Endothelial cell of umbilical vein (primary cell): ENCODE measurements around the gene WDR55. TPM values are rescaled to one million over a fixed set of nuclear protein-coding genes. Genes with fewer than 3 reads are reported as not detected.

Experiments
- BruUV-seq: library from RNA; stranded (reverse); fragments of 400-500 nt; replicated peaks from 2 replicates; lab custom pipeline; 2021; lab: Mats Ljungman, UMichigan
- CTCF ChIA-PET: fragments of 300-600, 350-600 bp; sonication (Branson Sonifier 250); formaldehyde crosslinking; loops from one replicate; lab custom pipeline; 2021; ENCODE audit warnings: antibody characterized with exemption, inconsistent platforms; lab: Charles Lee
- POLR2A ChIA-PET: fragments of 300-600, 350-600 bp; sonication (Branson Sonifier 250); formaldehyde crosslinking; loops from one replicate; lab custom pipeline; 2021; ENCODE audit warnings: antibody characterized with exemption, inconsistent platforms; lab: Charles Lee
- DNase-seq: peaks from one replicate; pipeline ENCODE4 v3.0.0-alpha.2; 2011; ENCODE audit warnings: low read depth, low spot score
- FAIRE-seq: peaks from 2 replicates; lab custom pipeline; 2011; peaks lifted over from hg19 to GRCh38; lab: Jason Lieb, UNC
- H2AFZ ChIP-seq: 2 replicates; pipeline ENCODE4 v1.6.0; 2012; ENCODE audit warnings: low read depth, low read length, control low read depth, inconsistent platforms
- H3K27ac ChIP-seq: 2 replicates; pipeline ENCODE4 v1.5.1; 2011; ENCODE audit warnings: low read depth, mild to moderate bottlenecking, control low read depth, low read length, moderate library complexity; ENCODE audit not compliant: insufficient read depth
- H3K27me3 ChIP-seq, 2 experiments: 2 replicates each; pipeline versions ENCODE4 v1.6.0 to v1.6.1; 2011; ENCODE audit warnings: low read length in 2 of 2, mixed read lengths in 1 of 2; ENCODE audit not compliant: control insufficient read depth in 2 of 2, insufficient read depth in 2 of 2
- H3K36me3 ChIP-seq, 2 experiments: 2 replicates in 1 of 2; 3 replicates in 1 of 2; pipeline ENCODE4 v1.5.1; 2011; ENCODE audit warnings: low read length in 2 of 2, mild to moderate bottlenecking in 1 of 2, moderate library complexity in 1 of 2; ENCODE audit not compliant: control insufficient read depth in 2 of 2, insufficient read depth in 2 of 2; ENCODE audit errors: extremely low read depth in 1 of 2
- H3K4me1 ChIP-seq: 3 replicates; pipeline ENCODE4 v1.5.1; 2011; ENCODE audit warnings: mild to moderate bottlenecking, low read length; ENCODE audit not compliant: control insufficient read depth, insufficient read depth; ENCODE audit errors: extremely low read depth
- H3K4me2 ChIP-seq: 2 replicates; pipeline ENCODE4 v1.6.1; 2011; ENCODE audit warnings: low read length, control low read depth, mixed read lengths; ENCODE audit not compliant: insufficient read depth
- H3K4me3 ChIP-seq, 3 experiments: fragments of 200-600 bp in 1 of 3; sonication (generic), shearing (Covaris generic) in 1 of 3; replicated peaks in 1 of 3; 2 replicates each; pipeline ENCODE4 v1.5.1; 2011 to 2016; ENCODE audit warnings: control low read depth in 3 of 3, low read length in 3 of 3, mild to moderate bottlenecking in 2 of 3, inconsistent platforms in 1 of 3, low read depth in 1 of 3, moderate library complexity in 1 of 3; ENCODE audit not compliant: insufficient read depth in 1 of 3
- H3K79me2 ChIP-seq: 2 replicates; pipeline ENCODE4 v1.6.0; 2012; ENCODE audit warnings: low read length, inconsistent platforms; ENCODE audit not compliant: control insufficient read depth, insufficient read depth
- H3K9ac ChIP-seq: replicated peaks from 2 replicates; pipeline ENCODE3; 2011; ENCODE audit warnings: low read length, control low read depth; ENCODE audit not compliant: insufficient read depth; ENCODE audit errors: extremely low read depth
- H3K9me1 ChIP-seq: replicated peaks from 3 replicates; pipeline ENCODE4 v1.6.0; 2011; ENCODE audit warnings: mild to moderate bottlenecking, low read length; ENCODE audit not compliant: control insufficient read depth, insufficient read depth; ENCODE audit errors: extremely low read depth
- H3K9me3 ChIP-seq: replicated peaks from 2 replicates; pipeline ENCODE4 v1.5.1; 2012; ENCODE audit warnings: low read length, inconsistent platforms; ENCODE audit not compliant: control insufficient read depth, insufficient read depth
- H4K20me1 ChIP-seq: replicated peaks from 2 replicates; pipeline ENCODE3; 2011; ENCODE audit warnings: mild to moderate bottlenecking, low read length; ENCODE audit not compliant: control insufficient read depth, insufficient read depth; ENCODE audit errors: extremely low read depth
- EZH2 ChIP-seq: IDR thresholded peaks from 2 replicates; pipeline ENCODE4 v1.6.1; 2012; ENCODE audit warnings: borderline replicate concordance, low read depth, mild to moderate bottlenecking, moderate library complexity, low read length, inconsistent platforms; ENCODE audit not compliant: severe bottlenecking
- FOS ChIP-seq: IDR thresholded peaks from 2 replicates; pipeline ENCODE4 v1.6.1; 2011; ENCODE audit warnings: mild to moderate bottlenecking, low read length, moderate library complexity, borderline replicate concordance; ENCODE audit not compliant: insufficient read depth
- GATA2 ChIP-seq: IDR thresholded peaks from 2 replicates; pipeline ENCODE4 v1.7.0; 2011; ENCODE audit warnings: low read depth, mild to moderate bottlenecking, moderate library complexity, mixed read lengths, low read length; ENCODE audit not compliant: insufficient read length, insufficient read depth
- MYC ChIP-seq: IDR thresholded peaks from one replicate; pipeline ENCODE4 v1.6.1; 2011; ENCODE audit warnings: mild to moderate bottlenecking, low read depth, low read length
- POLR2A ChIP-seq: IDR thresholded peaks from 2 replicates; pipeline ENCODE4 v1.6.1; 2012; ENCODE audit warnings: low read depth, mild to moderate bottlenecking, control low read depth, low read length
- POLR2AphosphoS5 ChIP-seq: IDR thresholded peaks from 2 replicates; pipeline ENCODE4 v1.6.1; 2012; ENCODE audit warnings: low read depth, mild to moderate bottlenecking, control low read depth, low read length, moderate library complexity; ENCODE audit not compliant: insufficient read depth
- dilution Hi-C: fragments of 300-500 bp; cut with MboI; formaldehyde crosslinking; loops from one replicate; pipeline ENCODE4 v1.15.0; 2019; ENCODE audit warnings: low sequenced_read_pairs; ENCODE audit not compliant: extremely low pct_ligation_motif_present
- intact Hi-C: fragments of 100-400 bp; cut with micrococcal nuclease; formaldehyde crosslinking; loops from one replicate; pipeline ENCODE4 v1.10.0; 2022
- polyA plus RNA-seq, 4 experiments: library from polyadenylated mRNA; depleted of rRNA in 3 of 4; stranded (reverse) in 3 of 4; unstranded in 1 of 4; fragments of >200 nt; gene quantifications; 2 replicates each; pipeline versions ENCODE4 v1.2.1 to v1.2.3, GENCODE V29; 2011 to 2012; ENCODE audit warnings: missing spikeins in 1 of 4
- total RNA-seq: library from RNA; stranded (reverse); gene quantifications from 2 replicates; pipeline ENCODE4 v1.2.3, GENCODE V29; 2021

The WDR55 gene
- total and polyA plus RNA-seq, 2 donors (not counting 3 experiments of a cell fraction or from before 2014, with no cell fraction given) = 17.5 to 25.3 TPM

DNA sequence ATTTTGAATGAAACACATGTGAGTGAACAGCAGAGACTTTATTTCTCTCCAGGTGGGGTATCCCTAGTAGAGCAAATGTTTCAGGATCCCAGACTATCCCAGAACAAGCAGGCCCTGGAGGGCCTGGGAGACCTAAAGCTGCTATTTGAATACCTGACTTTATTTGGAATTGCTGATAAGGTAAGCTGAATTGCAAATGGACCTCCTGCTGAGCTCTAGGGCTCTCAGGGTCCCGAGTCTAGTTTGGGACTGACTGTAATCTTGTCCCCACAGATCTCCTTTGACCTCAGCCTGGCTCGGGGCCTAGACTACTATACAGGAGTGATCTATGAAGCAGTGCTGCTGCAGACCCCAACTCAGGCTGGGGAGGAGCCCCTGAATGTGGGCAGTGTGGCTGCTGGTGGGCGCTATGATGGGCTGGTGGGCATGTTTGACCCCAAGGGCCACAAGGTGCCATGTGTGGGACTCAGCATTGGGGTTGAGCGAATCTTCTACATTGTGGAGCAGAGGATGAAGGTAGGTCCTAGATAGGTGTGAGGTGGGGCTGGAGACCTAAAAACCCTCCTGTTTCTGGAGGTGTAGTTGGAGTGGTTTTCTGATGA lies 32.3 kb downstream of the WDR55 start:
- Histone ChIP-seq H3K4me3 (no peak overlapping the region), H3K9me1 (no peaks in the 10 kb centered on the region), H3K27me3 (no peaks in the 10 kb centered on the region), H3K9me3 (no peaks in the 10 kb centered on the region), H3K4me1 (peaks cover 17% of the 10 kb centered on the region), H3K27ac (no peak overlapping the region), H2AFZ (no peak overlapping the region), H4K20me1 (peaks cover 2% of the 10 kb centered on the region), H3K9ac (no peak overlapping the region), H3K4me2 (no peak overlapping the region), H3K79me2 (peaks cover 38% of the 10 kb centered on the region), H3K36me3 (peaks cover 38 to 41% of the 10 kb centered on the region in 2 experiments)
- TF ChIP-seq POLR2A = no peak
- FAIRE-seq = no peak
- CTCF ChIA-PET = no interaction called here
- POLR2A ChIA-PET = interaction anchor here (0.6 to 1.1 kb wide), 2 partner anchors 13 to 147 kb away, joined by 3 to 5 read pairs; no protein-coding TSS in a partner anchor
- no peak for DNase-seq
- intact Hi-C loops (no loop called here), dilution Hi-C loops (no loop called here)
- no TSS peak for BruUV-seq

DNA sequence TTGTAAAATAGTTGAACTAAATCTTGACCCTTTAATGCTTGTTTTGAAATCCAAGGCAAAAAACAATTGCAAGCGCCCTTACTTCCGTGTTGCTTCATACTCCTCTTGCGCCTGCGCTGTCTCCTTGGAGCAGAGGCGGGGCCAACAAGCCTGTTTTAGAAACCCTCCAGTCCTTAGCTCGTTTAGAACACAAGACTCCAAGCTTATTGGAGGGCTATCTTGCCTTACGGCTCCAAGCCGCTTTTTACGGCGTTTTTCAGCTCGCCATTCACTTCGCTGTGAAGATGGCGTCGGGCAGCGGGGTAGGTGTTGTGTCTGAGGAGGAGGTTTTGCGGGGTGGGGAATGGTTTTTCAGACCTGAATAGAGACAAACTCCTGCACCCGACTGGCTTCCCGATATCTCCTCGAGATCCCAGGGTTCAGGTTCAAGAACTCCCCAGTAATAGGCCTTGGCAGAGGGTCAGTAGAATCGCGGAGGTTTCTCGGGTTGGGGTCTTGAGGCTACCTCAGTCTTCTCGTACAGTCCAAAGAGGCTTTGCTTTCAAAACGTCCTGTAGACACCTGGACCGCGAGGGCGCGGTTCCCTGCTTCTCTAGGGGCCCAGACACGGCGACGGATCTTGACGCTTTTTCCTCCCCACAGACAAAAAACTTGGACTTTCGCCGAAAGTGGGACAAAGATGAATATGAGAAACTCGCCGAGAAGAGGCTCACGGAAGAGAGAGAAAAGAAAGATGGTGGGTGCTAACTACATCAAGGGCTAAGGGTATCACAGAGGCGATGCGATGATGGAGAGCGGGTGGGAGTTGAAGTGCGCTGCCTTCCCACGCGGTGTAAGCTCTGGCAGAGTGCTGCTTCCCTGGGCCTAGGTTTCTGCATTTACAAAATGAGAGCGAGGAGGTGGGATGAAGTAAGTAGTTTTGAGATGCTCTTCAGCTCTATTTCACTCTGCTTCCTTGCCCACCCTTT lies 35.8 kb downstream of the WDR55 start, which contains the start of gene ZMAT2:
Gene ZMAT2, plus strand, starts transcription at position 271 of the 968 bp plus-strand sequence. Its CDS starts 14 bp downstream, at position 285.
- Histone ChIP-seq H3K4me3 (peak within 1 kb of the TSS; percentile 62 to 90 (median 74)), H3K9me3 (no peaks in the 10 kb centered on the region), H3K79me2 (peaks cover 16% of the 10 kb centered on the region), H4K20me1 (peaks cover 3% of the 10 kb centered on the region), H3K9me1 (no peaks in the 10 kb centered on the region), H3K36me3 (peaks cover 43 to 51% of the 10 kb centered on the region in 2 experiments), H3K27ac (peak within 1 kb of the TSS; percentile 49), H3K27me3 (no peaks in the 10 kb centered on the region), H3K4me2 (peak within 1 kb of the TSS; percentile 92), H3K9ac (peak within 1 kb of the TSS; percentile 92), H3K4me1 (peaks cover 12% of the 10 kb centered on the region), H2AFZ (peak within 1 kb of the TSS; percentile 29)
- CTCF ChIA-PET = interaction anchor here (0.9 to 1.3 kb wide), 7 partner anchors 9 to 337 kb away, joined by 3 to 10 read pairs (median 4); partner anchors contain the start of genes HARS1 and HARS2
- intact Hi-C loops = loop anchor here (1.0 to 2.0 kb wide), 3 partner anchors 9 to 36 kb away; partner anchors contain the start of genes HARS1, HARS2 and WDR55
- DNase-seq = peak; percentile 99
- dilution Hi-C loops = no loop called here
- FAIRE-seq = peak; percentile 99
- BruUV-seq = TSS peak; percentile 44
- POLR2A ChIA-PET = interaction anchor here (0.5 to 1.0 kb wide), 4 partner anchors 9 to 370 kb away, joined by 4 to 9 read pairs (median 6); partner anchors contain the start of genes HARS1, HARS2, IK and NDUFA2
- TF ChIP-seq POLR2AphosphoS5 (peak; percentile 57), EZH2 (no peak), POLR2A (peak; percentile 69), MYC (no peak), FOS (no peak), GATA2 (no peak)
